ENCODE results near the gene TNFSF11.

The TNFSF11 gene

DNA sequence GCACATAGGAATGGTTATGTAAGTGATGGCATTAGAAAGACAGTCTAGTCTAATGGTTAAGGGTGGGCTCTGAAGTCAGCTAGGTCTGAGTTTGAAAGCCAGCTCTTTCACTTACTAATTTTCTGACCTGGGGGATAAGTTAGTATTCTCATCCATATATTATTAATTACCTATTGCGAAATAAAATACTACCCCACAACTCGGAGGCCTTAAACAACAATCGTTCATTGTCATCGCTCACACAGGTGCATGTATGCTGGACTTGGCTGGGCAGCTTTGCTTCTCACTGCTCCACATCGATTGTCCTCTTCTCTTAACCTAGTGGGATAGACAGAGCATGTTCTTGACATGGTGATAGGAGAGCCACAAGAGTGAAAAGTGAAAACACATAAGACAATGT is 54.7 kb downstream of the TNFSF11 start:
- TF ChIP-seq, protein P1, sequence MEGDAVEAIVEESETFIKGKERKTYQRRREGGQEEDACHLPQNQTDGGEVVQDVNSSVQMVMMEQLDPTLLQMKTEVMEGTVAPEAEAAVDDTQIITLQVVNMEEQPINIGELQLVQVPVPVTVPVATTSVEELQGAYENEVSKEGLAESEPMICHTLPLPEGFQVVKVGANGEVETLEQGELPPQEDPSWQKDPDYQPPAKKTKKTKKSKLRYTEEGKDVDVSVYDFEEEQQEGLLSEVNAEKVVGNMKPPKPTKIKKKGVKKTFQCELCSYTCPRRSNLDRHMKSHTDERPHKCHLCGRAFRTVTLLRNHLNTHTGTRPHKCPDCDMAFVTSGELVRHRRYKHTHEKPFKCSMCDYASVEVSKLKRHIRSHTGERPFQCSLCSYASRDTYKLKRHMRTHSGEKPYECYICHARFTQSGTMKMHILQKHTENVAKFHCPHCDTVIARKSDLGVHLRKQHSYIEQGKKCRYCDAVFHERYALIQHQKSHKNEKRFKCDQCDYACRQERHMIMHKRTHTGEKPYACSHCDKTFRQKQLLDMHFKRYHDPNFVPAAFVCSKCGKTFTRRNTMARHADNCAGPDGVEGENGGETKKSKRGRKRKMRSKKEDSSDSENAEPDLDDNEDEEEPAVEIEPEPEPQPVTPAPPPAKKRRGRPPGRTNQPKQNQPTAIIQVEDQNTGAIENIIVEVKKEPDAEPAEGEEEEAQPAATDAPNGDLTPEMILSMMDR (IDR thresholded peaks at IDR 0.05; ENCODE audit: low read depth, low read length): no peak
- no peak for DNase-seq (ENCODE audit: extremely low read depth, low read depth)

DNA sequence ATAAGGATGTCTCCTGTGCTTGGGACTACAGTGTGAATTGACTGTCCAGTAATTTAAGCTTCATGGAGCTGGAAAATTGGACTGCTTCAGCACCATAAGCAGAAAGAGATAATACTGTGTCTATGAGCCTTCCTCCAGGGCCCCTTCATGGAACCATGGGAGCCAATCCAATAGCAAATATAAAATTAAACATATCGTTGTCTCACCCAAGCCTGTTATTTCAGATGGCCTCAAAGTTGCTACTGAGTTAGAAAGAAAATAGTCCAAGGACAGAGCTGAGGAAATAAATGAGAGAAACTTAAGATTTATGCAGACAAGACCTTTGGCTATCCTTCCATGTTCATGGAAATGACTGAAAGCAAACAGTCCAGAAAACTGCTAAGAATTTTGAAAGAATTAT is 57.2 kb downstream of the TNFSF11 start:
- TF ChIP-seq, protein P1 (IDR thresholded peaks at IDR 0.05; ENCODE audit: low read depth, low read length): no peak
- no peak for DNase-seq (ENCODE audit: extremely low read depth, low read depth)

DNA sequence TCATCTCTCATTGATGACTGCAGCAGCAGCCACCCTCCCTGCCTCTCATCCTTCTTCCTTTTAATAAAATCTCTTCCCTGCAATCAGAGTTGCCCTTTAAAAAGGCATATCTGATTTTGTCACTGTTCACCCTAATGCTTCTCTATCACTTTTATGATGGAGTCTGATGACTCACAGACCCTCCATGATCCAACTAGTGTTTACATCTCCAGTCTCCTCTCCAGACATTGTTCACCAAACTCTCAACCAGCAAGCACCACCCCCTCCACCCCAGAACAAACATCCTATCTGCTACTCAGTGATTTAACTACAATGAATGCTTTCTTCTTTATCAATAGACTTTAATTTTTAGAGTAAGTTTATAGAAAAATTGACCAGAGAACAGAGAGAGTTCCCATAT is 59.5 kb downstream of the TNFSF11 start:
- TF ChIP-seq, protein P1 (IDR thresholded peaks at IDR 0.05; ENCODE audit: low read depth, low read length): no peak
- DNase-seq (ENCODE audit: extremely low read depth, low read depth): no peak

DNA sequence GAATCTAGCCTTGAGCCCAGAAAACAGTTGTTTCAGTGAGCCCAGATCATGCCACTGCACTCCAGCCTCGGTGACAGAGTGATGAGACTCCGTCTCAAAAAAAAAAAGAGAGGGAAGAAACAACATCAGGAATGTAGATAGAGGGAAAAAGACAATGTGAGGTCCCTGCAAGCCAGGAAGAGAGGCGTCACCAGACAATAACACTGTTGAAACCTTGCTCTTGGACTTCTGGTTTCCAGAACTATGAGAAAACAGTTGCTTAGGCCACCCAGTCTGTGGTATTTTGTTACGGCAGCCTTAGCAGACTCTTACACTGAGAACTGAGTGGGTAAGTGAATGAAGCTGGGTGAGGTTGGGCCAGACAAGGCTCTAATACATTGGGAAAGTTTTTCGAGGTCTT is 64.1 kb downstream of the TNFSF11 start:
- TF ChIP-seq, protein P1 (IDR thresholded peaks at IDR 0.05; ENCODE audit: low read depth, low read length): no peak
- DNase-seq (ENCODE audit: extremely low read depth, low read depth): no peak

DNA sequence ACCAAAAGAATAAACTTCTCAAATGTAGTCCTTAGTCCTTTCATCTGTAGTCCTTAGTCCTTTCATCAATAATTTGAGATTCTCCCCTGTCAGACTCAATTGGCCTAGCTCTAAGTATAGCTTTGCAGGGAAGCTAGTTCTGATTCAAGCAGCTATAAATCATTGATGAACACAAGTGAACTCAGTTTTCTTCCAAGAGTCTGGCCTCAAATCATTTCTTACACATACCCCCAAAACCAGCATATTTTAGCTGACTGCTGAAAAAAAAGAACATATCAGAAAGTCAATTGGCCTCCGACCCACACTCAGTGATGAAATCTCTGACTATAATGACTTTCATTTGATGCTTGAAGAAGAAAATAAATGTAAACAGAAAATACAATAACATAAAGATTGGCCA is 64.9 kb downstream of the TNFSF11 start:
- no peak for DNase-seq (ENCODE audit: extremely low read depth, low read depth)

DNA sequence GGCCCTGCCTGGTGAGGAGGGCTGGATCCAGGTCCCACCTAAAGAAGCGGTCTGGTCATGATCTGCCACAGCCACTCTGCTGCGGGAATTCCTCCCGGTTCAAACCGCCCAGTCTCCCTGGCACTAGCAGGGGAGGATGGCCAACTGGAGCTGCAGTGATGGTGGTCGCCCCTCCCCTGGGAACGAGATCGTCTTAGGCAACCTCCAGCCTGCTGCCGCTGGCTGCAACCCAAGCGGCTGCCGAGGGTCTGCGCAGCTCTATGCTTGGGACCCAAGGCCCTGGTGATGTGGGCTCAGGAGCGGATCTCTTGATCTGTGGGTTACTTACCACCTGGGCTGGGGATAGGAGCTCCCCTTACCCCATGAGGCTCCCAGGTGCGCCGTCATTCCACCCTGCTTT is 69.1 kb downstream of the TNFSF11 start:
- no peak for DNase-seq (ENCODE audit: extremely low read depth, low read depth)
- TF ChIP-seq, protein P1 (IDR thresholded peaks at IDR 0.05; ENCODE audit: low read depth, low read length): no peak

More for the DNA sequence above, 64.9 kb downstream of the TNFSF11 start:
- TF ChIP-seq, protein P1 (IDR thresholded peaks at IDR 0.05; ENCODE audit: low read depth, low read length): no peak

DNA sequence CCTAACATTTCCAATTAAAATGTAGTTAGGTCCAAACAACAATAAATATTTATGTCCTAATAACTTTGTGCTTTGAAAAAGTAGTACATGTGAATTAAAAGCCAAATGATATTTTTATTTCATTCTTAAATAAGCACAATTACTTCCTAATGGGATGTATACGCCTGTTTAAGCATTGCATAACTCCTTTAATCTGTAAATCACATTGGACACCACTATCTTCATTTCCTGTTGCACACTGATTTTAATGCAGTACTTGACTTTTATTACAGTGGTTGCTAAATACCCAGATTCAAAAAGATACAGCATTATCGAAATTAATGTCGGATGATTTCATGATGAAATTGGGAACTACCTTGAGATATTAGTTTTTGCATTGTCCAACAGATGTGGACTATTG is 70.9 kb downstream of the TNFSF11 start:
- TF ChIP-seq, protein P1 (IDR thresholded peaks at IDR 0.05; ENCODE audit: low read depth, low read length): no peak
- no peak for DNase-seq (ENCODE audit: extremely low read depth, low read depth)
